K562 (cell line): ENCODE results near the gene ASIC3. TPM values are rescaled to one million over a fixed set of nuclear protein-coding genes. Genes with fewer than 3 reads are reported as not detected.

Experiments used
- ASH1L ChIP-seq: fragments of 450-650 bp; IDR thresholded peaks from 2 replicates; pipeline ENCODE4 v1.6.1; 2018; ENCODE audit warnings: borderline replicate concordance, mild to moderate bottlenecking, low read depth; ENCODE audit not compliant: partially characterized antibody
- ATF7 ChIP-seq: fragments of 450-650 bp; IDR thresholded peaks from 2 replicates; pipeline ENCODE4 v1.7.1; 2014; ENCODE audit warnings: mild to moderate bottlenecking, moderate library complexity
- CHD7 ChIP-seq: fragments of 200-600 bp; sonication (generic); IDR thresholded peaks from one replicate; pipeline ENCODE4 v1.6.1; 2012; ENCODE audit warnings: mild to moderate bottlenecking, low read depth, low read length, inconsistent platforms
- CREB3 ChIP-seq: fragments of 450-650 bp; conservative IDR thresholded peaks from 2 replicates; pipeline ENCODE4 v1.6.1; 2016; ENCODE audit warnings: missing genetic modification characterization, low read depth, mild to moderate bottlenecking, missing compliant biosample characterization, moderate library complexity
- MECOM ChIP-seq: fragments of 250-450 bp; sonication (Bioruptor Pico); IDR thresholded peaks from 2 replicates; pipeline ENCODE4 v1.8.0; 2022; ENCODE audit warnings: inconsistent platforms
- SAFB2 ChIP-seq: fragments of 200-400 bp; formaldehyde crosslinking; IDR thresholded peaks from 2 replicates; pipeline ENCODE4 v1.6.1; 2018; ENCODE audit warnings: borderline replicate concordance, low read length, low read depth, moderate library complexity; ENCODE audit not compliant: severe bottlenecking
- SLC30A9 ChIP-seq: fragments of 250-450 bp; sonication (Bioruptor Pico); IDR thresholded peaks from 2 replicates; pipeline ENCODE4 v1.8.0; 2022; ENCODE audit warnings: mild to moderate bottlenecking, moderate library complexity
- TBP ChIP-seq: optimal IDR thresholded peaks from 2 replicates; pipeline ENCODE3; 2011; ENCODE audit warnings: low read depth, low read length, improper control_type of control experiment
- ZNF277 ChIP-seq: fragments of 250-450 bp; sonication (Bioruptor Pico); IDR thresholded peaks from 2 replicates; pipeline ENCODE4 v1.8.0; 2022; ENCODE audit warnings: inconsistent platforms, mild to moderate bottlenecking, moderate library complexity, borderline replicate concordance
- ZNF512 ChIP-seq: IDR thresholded peaks from 2 replicates; pipeline ENCODE4 v1.6.1; 2016; ENCODE audit warnings: missing genetic modification characterization, missing compliant biosample characterization
- polyA plus RNA-seq, 8 experiments: library from polyadenylated mRNA; depleted of rRNA in 4 of 8; stranded (reverse) in 5 of 8; unstranded in 3 of 8; fragments of >200 nt; fragmentation: Nextera tagmentation in 2 of 8; fragmentation: Illumina TruSeq in 1 of 8; extraction: Ambion mirVana in 2 of 8; extraction: Trizol in 1 of 8; gene quantifications; 2 replicates each; pipeline versions ENCODE4 v1.2.1 to v1.2.3, GENCODE V29; 2011 to 2014; ENCODE audit warnings: inconsistent platforms in 1 of 8, missing spikeins in 1 of 8
- total RNA-seq, 7 experiments: library from RNA; depleted of rRNA in 6 of 7; stranded (reverse); fragments of >200 nt in 6 of 7; fragmentation: Illumina TruSeq in 2 of 7; extraction: Trizol in 2 of 7; gene quantifications; 2 replicates each; pipeline versions ENCODE4 v1.2.1 to v1.2.3, GENCODE V29; 2011 to 2021; ENCODE audit warnings: low replicate concordance in 1 of 7

ASIC3 gene
- total and polyA plus RNA-seq, 9 of the 15 experiments (the other 6 are each of a cell fraction or from before 2014, with no cell fraction given), result 0.11 to 5.0 (median 0.87) TPM

- TF ChIP-seq CREB3 (tag) (peak; percentile 71), ZNF512 (tag) (no peak), CHD7 (no peak), SLC30A9 (CRISPR knock-in tag) (no peak), ATF7 (peak; percentile 93), TBP (peak; percentile 81), MECOM (no peak; the same call in 1 of the 2 replicates), ZNF277 (CRISPR knock-in tag) (no peak), SAFB2 (no peak), ASH1L (peak; percentile 60)
Measured at GRCh38 chr7:151008511-151009323, 39.6 kb upstream of the ASIC3 start (continued).
